B cell (primary cell): ENCODE data around the gene CRYBG2. TPM values are rescaled to one million over a fixed set of nuclear protein-coding genes. Genes with fewer than 3 reads are reported as not detected.

Experiments used
- ATAC-seq: fragments of 200-7000 bp; cut with Tn5 transposase; one replicate; pipeline ENCODE4 v1.10.0; 2021; ENCODE audit warnings: low read depth, mild to moderate bottlenecking, moderate number of reproducible peaks, moderate library complexity
- CTCF ChIA-PET: fragments of 350-600 bp; sonication (Branson Sonifier 250); formaldehyde crosslinking; loops from one replicate; lab custom pipeline; 2021; ENCODE audit warnings: antibody characterized with exemption, inconsistent platforms; lab: Charles Lee
- POLR2A ChIA-PET: fragments of 350-600 bp; sonication (Branson Sonifier 250); formaldehyde crosslinking; loops from one replicate; lab custom pipeline; 2021; ENCODE audit warnings: antibody characterized with exemption; lab: Charles Lee
- DNase-seq: peaks from one replicate; pipeline ENCODE4 v3.0.0; 2013
- H2AFZ ChIP-seq: 2 replicates; pipeline ENCODE4 v1.6.1; 2012; ENCODE audit warnings: mild to moderate bottlenecking, low read depth, low read length; ENCODE audit not compliant: insufficient read depth, poor library complexity, severe bottlenecking
- H3K27ac ChIP-seq, 2 donors: 1 replicate in 1 of 2; 2 replicates in 1 of 2; pipeline ENCODE4 v1.5.1; 2012 to 2013; ENCODE audit warnings: low read length in 2 of 2, mild to moderate bottlenecking in 2 of 2, moderate library complexity in 1 of 2
- H3K27me3 ChIP-seq, 4 experiments: fragments of 200-600 bp in 1 of 4; sonication (generic) in 1 of 4; replicated peaks in 1 of 4; 1 replicate in 2 of 4; 2 replicates in 2 of 4; pipeline versions ENCODE4 v1.6.1 to v1.7.0; 2013 to 2016; ENCODE audit warnings: low read length in 3 of 4, mild to moderate bottlenecking in 2 of 4, mixed read lengths in 1 of 4, moderate library complexity in 1 of 4; ENCODE audit not compliant: insufficient read depth in 4 of 4, control insufficient read depth in 3 of 4; ENCODE audit errors: control extremely low read depth in 1 of 4
- H3K36me3 ChIP-seq, 2 experiments: replicated peaks in 1 of 2; 1 replicate in 1 of 2; 2 replicates in 1 of 2; pipeline versions ENCODE4 v1.6.1 to v1.7.1; 2013; ENCODE audit warnings: low read length in 1 of 2; ENCODE audit not compliant: insufficient read depth in 2 of 2, control insufficient read depth in 1 of 2; ENCODE audit errors: control extremely low read depth in 1 of 2, extremely low read depth in 1 of 2
- H3K4me1 ChIP-seq, 2 donors: fragments of 200-600 bp in 1 of 2; sonication (generic) in 1 of 2; 1 replicate in 1 of 2; 2 replicates in 1 of 2; pipeline versions ENCODE4 v1.5.1 to v1.6.1; 2013 to 2017; ENCODE audit warnings: low read length in 2 of 2; ENCODE audit not compliant: control insufficient read depth in 2 of 2, insufficient read depth in 2 of 2
- H3K4me2 ChIP-seq: replicated peaks from 2 replicates; pipeline ENCODE3; 2012; ENCODE audit warnings: mild to moderate bottlenecking, low read depth, low read length; ENCODE audit not compliant: poor library complexity, severe bottlenecking
- H3K4me3 ChIP-seq, 5 experiments: fragments of 200-600 bp in 1 of 5; sonication (generic) in 1 of 5; 1 replicate in 3 of 5; 2 replicates in 2 of 5; pipeline versions ENCODE4 v1.5.1 to v1.7.0; 2011 to 2016; ENCODE audit warnings: low read length in 4 of 5, mild to moderate bottlenecking in 4 of 5, low read depth in 2 of 5, control low read depth in 1 of 5, moderate library complexity in 1 of 5; ENCODE audit not compliant: insufficient read depth in 1 of 5; ENCODE audit errors: control extremely low read depth in 1 of 5, extremely low read depth in 1 of 5
- H3K79me2 ChIP-seq: fragments of 200-600 bp; sonication (generic); one replicate; pipeline ENCODE4 v1.6.0; 2016; ENCODE audit warnings: low read length; ENCODE audit not compliant: control insufficient read depth, insufficient read depth
- H3K9ac ChIP-seq: fragments of 200-600 bp; sonication (generic); 2 replicates; pipeline ENCODE4 v1.6.1; 2017; ENCODE audit warnings: mild to moderate bottlenecking, low read length, moderate library complexity
- H3K9me3 ChIP-seq, 3 donors: one replicate each; pipeline versions ENCODE4 v1.6.1 to v1.7.1; 2013; ENCODE audit warnings: low read length in 2 of 3; ENCODE audit not compliant: control insufficient read depth in 2 of 3, insufficient read depth in 1 of 3; ENCODE audit errors: control extremely low read depth in 1 of 3
- H4K20me1 ChIP-seq: 2 replicates; pipeline ENCODE4 v1.6.0; 2012; ENCODE audit warnings: mild to moderate bottlenecking, low read length; ENCODE audit not compliant: insufficient read depth, control insufficient read depth, poor library complexity, severe bottlenecking
- H3K27ac Mint-ChIP-seq: one replicate; pipeline ENCODE4 v1.8.0; 2021; ENCODE audit warnings: mixed read lengths
- H3K27me3 Mint-ChIP-seq: one replicate; pipeline ENCODE4 v1.8.0; 2021; ENCODE audit warnings: mixed read lengths
- H3K4me1 Mint-ChIP-seq: one replicate; pipeline ENCODE4 v1.8.0; 2021; ENCODE audit warnings: mixed read lengths
- H3K4me3 Mint-ChIP-seq: one replicate; pipeline ENCODE4 v1.8.0; 2021; ENCODE audit warnings: mixed read lengths
- H3K9me3 Mint-ChIP-seq: one replicate; pipeline ENCODE4 v1.8.0; 2022; ENCODE audit warnings: mixed read lengths; ENCODE audit not compliant: insufficient read depth
- EZH2 ChIP-seq: IDR thresholded peaks from 2 replicates; pipeline ENCODE4 v1.6.1; 2012; ENCODE audit warnings: borderline replicate concordance, low read depth, mild to moderate bottlenecking, moderate library complexity, low read length; ENCODE audit not compliant: insufficient read depth, poor library complexity, severe bottlenecking
- whole genome bisulfite sequencing: methylation state at CpG from one replicate; pipeline ENCODE4 v1.1.5; 2013; ENCODE audit warnings: missing lambda C conversion rate; ENCODE audit not compliant: insufficient coverage; 5-methylcytosine and 5-hydroxymethylcytosine counted together
- intact Hi-C: fragments of 100-400 bp; cut with micrococcal nuclease; formaldehyde crosslinking; loops from one replicate; pipeline ENCODE4 v1.10.0; 2022
- polyA plus RNA-seq: library from polyadenylated mRNA; depleted of rRNA; stranded (reverse); fragments of >200 nt; gene quantifications from 2 replicates; pipeline ENCODE4 v1.2.3, GENCODE V29; 2012
- total RNA-seq, 2 donors: library from RNA; stranded (reverse); fragments of 120-200 nt in 1 of 2; gene quantifications; 1 replicate in 1 of 2; 2 replicates in 1 of 2; pipeline versions ENCODE4 v1.2.3 to v1.2.4, GENCODE V29; 2013 to 2022
- TF ChIP-seq, protein P1 (sequence below): fragments of 200-600 bp; IDR thresholded peaks from one replicate; pipeline ENCODE4 v1.8.0; 2022; ENCODE audit warnings: antibody characterized with exemption, mild to moderate bottlenecking

The CRYBG2 gene
- total and polyA plus RNA-seq, 2 donors (not counting 1 experiment from before 2014, with no cell fraction given), result 3.3 to 5.3 TPM

DNA sequence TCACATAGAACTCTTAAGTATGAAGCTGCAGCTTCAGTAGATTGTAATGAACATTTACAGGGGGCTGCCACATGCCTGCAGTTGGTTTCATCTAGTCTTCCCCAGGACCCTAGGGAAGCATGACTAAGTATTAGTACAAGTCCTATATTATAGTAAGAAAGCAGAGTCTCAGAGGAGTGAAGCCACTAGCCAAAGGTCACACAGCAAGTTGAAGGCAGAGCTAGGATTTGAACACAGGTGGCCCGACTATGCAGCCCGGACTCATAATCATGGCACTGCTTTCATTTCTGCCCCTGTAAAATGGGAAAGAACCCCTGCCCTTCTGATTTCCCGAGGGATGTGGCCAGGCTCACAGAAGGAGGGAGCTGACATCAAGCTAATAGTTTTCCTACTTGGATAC is 8.4 kb upstream of the CRYBG2 start:
- ATAC-seq (no peak), DNase-seq (no peak)
- TF ChIP-seq, protein P1, sequence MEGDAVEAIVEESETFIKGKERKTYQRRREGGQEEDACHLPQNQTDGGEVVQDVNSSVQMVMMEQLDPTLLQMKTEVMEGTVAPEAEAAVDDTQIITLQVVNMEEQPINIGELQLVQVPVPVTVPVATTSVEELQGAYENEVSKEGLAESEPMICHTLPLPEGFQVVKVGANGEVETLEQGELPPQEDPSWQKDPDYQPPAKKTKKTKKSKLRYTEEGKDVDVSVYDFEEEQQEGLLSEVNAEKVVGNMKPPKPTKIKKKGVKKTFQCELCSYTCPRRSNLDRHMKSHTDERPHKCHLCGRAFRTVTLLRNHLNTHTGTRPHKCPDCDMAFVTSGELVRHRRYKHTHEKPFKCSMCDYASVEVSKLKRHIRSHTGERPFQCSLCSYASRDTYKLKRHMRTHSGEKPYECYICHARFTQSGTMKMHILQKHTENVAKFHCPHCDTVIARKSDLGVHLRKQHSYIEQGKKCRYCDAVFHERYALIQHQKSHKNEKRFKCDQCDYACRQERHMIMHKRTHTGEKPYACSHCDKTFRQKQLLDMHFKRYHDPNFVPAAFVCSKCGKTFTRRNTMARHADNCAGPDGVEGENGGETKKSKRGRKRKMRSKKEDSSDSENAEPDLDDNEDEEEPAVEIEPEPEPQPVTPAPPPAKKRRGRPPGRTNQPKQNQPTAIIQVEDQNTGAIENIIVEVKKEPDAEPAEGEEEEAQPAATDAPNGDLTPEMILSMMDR, result no peak
- TF ChIP-seq EZH2, result no peak
- H3K9ac ChIP-seq, result no peak overlapping the region
- no peak overlapping the region for H3K27ac ChIP-seq
- Mint-ChIP-seq H3K9me3 (no peaks in the 10 kb centered on the region), H3K27me3 (peaks cover 23% of the 10 kb centered on the region), H3K4me1 (peaks cover 31% of the 10 kb centered on the region), H3K4me3 (peak overlapping the region; percentile 48), H3K27ac (no peak overlapping the region)
- WGBS, result 100% methylated on average over 3 of the region's 3 CpGs
- CTCF ChIA-PET, result interaction anchor here (0.6 to 5.7 kb wide), 18 partner anchors 11 to 260 kb away, joined by 3 to 96 read pairs (median 4); partner anchors contain the start of genes C1orf232, CD52, CEP85 and SH3BGRL3
- H2AFZ ChIP-seq, result no peak overlapping the region
- peaks cover 22 to 28% of the 10 kb centered on the region in 2 donors for H3K4me1 ChIP-seq
- peaks cover 0 to 39% (median 14%) of the 10 kb centered on the region in 4 experiments for H3K27me3 ChIP-seq
- intact Hi-C loops, result no loop called here
- no peaks in the 10 kb centered on the region for H4K20me1 ChIP-seq
- no peaks in the 10 kb centered on the region for H3K79me2 ChIP-seq
- POLR2A ChIA-PET, result interaction anchor here (0.6 to 1.2 kb wide), 2 partner anchors 40 to 43 kb away, joined by 3 read pairs; no protein-coding TSS in a partner anchor
- no peak overlapping the region for H3K4me3 ChIP-seq
- H3K4me2 ChIP-seq, result no peak overlapping the region
- no peaks in the 10 kb centered on the region for H3K36me3 ChIP-seq
- H3K9me3 ChIP-seq, result peaks cover 0 to 11% (median 0%) of the 10 kb centered on the region in 3 donors

DNA sequence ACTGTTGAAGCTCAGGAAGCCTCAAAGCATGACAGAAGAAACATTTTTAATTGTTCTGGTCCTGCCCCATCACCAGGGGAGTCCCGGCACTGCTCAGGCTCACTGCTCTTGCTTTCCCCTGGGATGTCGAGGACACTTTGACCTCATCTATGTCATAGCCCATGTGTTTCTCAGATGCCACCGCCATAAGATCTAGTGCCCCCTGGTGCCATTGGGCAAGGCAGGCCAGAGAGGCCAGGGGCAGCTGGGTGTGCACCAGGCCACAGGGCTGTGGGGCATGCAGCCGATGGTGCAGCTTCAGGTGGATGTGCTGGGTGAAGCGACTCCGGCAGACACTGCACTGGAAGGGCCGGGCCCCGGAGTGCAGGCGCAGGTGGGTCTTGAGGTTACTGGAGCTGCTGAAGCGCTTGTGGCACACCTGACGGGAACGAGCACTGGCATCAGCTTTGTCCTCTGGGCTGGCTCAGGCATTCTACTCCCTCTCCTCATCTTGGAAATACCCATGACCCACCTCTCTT is 7.7 kb upstream of the CRYBG2 start:
- TF ChIP-seq EZH2, result no peak
- TF ChIP-seq, protein P1, result no peak

More for the DNA sequence above, 7.7 kb upstream of the CRYBG2 start:
- Histone ChIP-seq H3K79me2 (no peaks in the 10 kb centered on the region), H3K27me3 (peaks cover 0 to 39% (median 14%) of the 10 kb centered on the region in 4 experiments), H3K9me3 (peaks cover 0 to 11% (median 0%) of the 10 kb centered on the region in 3 donors), H3K27ac (no peak overlapping the region), H3K4me2 (no peak overlapping the region), H4K20me1 (no peaks in the 10 kb centered on the region), H3K36me3 (no peaks in the 10 kb centered on the region), H3K4me1 (peaks cover 22 to 28% of the 10 kb centered on the region in 2 donors), H3K4me3 (no peak overlapping the region), H3K9ac (no peak overlapping the region), H2AFZ (no peak overlapping the region)
- ATAC-seq (peak; percentile 24), DNase-seq (no peak)
- H3K4me1 Mint-ChIP-seq, result peaks cover 31% of the 10 kb centered on the region
- CTCF ChIA-PET, result interaction anchor here (0.6 to 5.7 kb wide), 17 partner anchors 12 to 259 kb away, joined by 3 to 96 read pairs (median 4); partner anchors contain the start of genes C1orf232, CD52, CEP85 and SH3BGRL3
- intact Hi-C loops, result loop anchor here (2.0 kb wide), 1 partner anchor 111 kb away; the partner anchor contains the start of gene HMGN2
- peaks cover 26% of the 10 kb centered on the region for H3K27me3 Mint-ChIP-seq
- H3K27ac Mint-ChIP-seq, result no peak overlapping the region
- no peaks in the 10 kb centered on the region for H3K9me3 Mint-ChIP-seq
- peak overlapping the region; percentile 42 for H3K4me3 Mint-ChIP-seq
- 89% methylated on average over 12 of the region's 12 CpGs for WGBS
- POLR2A ChIA-PET, result interaction anchor here (1.2 kb wide), 1 partner anchor 39 kb away, joined by 3 read pairs; no protein-coding TSS in a partner anchor
